ENCODE data around the gene NEUROD6.

- TF ChIP-seq CTCF (conservative IDR thresholded peaks at IDR 0.05; ENCODE audit: low read depth, low read length) (no peak), EZH2 (IDR thresholded peaks at IDR 0.05; ENCODE audit: borderline replicate concordance, low read depth, low read length, poor library complexity, severe bottlenecking) (no peak)
These were observed 41.2 kb downstream of the NEUROD6 start for GRCh38 chr7:31299336-31299735.
